CD4-positive, alpha-beta T cell treated with Interleukin-6 at 100 ng/mL for 8 hours (primary cell): Measurements from ENCODE around the gene MXRA8.
"Not testable (repeated sequence)": the region's sequence is repeated elsewhere in the genome, so short reads cannot be mapped to it uniquely, and the experiment has no call there.

Experiments
- DNase-seq: peaks from one replicate; pipeline ENCODE4 v3.0.0-alpha.2; 2020; ENCODE audit warnings: mixed read lengths, low spot score

MXRA8 gene

DNA sequence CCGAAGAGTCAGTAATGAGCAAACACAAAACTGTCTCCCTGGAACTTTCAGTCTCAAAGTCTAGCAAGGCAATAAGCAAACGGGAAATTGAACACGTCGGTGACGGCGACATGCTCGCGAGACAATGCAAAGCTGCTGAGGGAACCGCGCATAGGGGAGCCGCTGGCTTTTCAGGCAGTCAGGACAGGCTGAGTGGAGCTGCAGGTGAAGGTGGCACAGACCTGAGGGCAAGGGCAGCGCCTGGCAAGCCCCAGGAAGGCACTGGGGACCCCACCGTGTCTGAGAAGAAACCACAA is 38.8 kb downstream of the MXRA8 start:
- DNase-seq: no peak

GRCh38 chr1:1318777-1319645 is 39.3 kb downstream of the MXRA8 start:
- no peak for DNase-seq

- no peak for DNase-seq
These were observed 40.2 kb downstream of the MXRA8 start for GRCh38 chr1:1318131-1318652.

- DNase-seq: no peak
These were observed 40.9 kb downstream of the MXRA8 start for GRCh38 chr1:1317420-1317819.

- not testable (repeated sequence) for DNase-seq
These were observed 42.2 kb downstream of the MXRA8 start for GRCh38 chr1:1316199-1316598.

- no peak for DNase-seq
These were observed 42.9 kb downstream of the MXRA8 start for GRCh38 chr1:1315435-1315954.

- no peak for DNase-seq
These were observed 43.5 kb downstream of the MXRA8 start for GRCh38 chr1:1314678-1315335.

- no peak for DNase-seq
These were observed 44.1 kb downstream of the MXRA8 start for GRCh38 chr1:1314237-1314586.

- no peak for DNase-seq
These were observed 44.7 kb downstream of the MXRA8 start for GRCh38 chr1:1313500-1314236.

GRCh38 chr1:1312450-1313314 is 45.7 kb downstream of the MXRA8 start:
- DNase-seq: no peak

GRCh38 chr1:1311107-1312104 is 46.9 kb downstream of the MXRA8 start:
- DNase-seq: no peak

DNA sequence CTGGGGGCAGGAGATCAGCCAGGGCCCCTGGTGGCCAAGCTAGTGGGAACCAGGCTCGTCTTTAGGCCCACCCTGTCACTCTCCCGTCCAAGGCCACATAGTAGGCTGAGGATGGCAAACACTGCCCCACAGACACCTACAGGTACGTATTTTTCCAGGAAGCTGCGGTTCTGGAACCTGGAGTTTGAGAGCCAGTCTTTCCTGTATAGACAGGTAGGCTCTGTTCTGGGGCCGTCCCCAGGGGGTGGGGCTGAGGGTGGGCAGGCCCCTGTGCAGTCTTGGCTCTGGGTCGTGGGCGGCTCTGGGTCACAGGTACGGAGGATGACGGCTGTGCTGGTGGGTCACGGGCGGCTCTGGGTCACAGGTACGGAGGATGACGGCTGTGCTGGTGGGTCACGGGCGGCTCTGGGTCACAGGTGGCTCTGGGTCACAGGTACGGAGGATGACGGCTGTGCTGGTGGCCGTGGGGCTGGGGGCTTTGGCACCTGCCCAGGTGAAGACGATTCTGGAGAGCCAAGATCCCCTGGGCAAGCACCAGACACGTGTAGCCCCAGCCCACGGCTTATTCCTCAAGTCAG is 47.8 kb downstream of the MXRA8 start:
- DNase-seq: no peak

DNA sequence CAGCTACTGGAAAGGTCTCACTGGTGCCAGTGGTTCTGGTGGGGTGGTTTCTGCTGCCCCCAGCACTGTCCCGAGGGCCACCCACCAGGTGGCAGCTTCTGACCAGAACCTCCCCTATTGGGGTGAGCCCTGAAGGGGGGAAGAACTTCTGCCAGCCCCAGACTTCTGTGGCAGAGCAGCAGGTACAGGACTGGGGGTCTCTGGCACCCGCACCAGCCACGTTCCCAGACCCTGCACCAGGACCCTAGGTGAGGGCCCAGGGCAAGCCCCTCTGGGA is 48.3 kb downstream of the MXRA8 start:
- DNase-seq: no peak

- DNase-seq: no peak
These were observed 48.9 kb downstream of the MXRA8 start for GRCh38 chr1:1309251-1310108.

DNA sequence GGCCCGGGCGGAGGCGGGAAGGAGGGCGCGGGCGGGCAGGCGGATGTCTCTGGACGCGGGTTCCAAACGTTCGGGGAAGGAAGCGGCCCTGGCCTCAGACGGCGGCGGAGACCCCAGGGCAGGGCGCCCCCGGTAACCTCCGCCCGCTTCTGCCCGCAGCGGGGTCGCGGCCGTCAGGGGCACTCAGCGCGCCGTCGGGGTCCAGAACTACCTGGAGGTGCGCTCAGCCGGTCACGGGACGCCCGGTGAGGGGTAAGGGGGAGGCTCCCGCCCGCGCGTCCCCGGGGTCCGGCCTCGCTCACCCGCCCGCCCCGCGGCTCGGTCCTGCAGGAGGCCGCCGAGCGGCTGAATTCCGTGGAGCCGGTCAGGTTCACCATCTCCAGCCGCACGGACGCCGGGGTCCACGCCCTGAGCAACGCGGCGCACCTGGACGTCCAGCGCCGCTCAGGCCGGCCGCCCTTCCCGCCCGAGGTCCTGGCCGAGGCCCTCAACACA is 49.6 kb downstream of the MXRA8 start:
- no peak for DNase-seq

GRCh38 chr1:1307923-1308755 is 50.2 kb downstream of the MXRA8 start, which contains the start of the genes ACAP3 and PUSL1:
TSS of gene ACAP3 (minus strand) at chr1:1307930. CDS start at chr1:1307815, 115 bp downstream.
TSS of gene PUSL1 (plus strand) at chr1:1308597. CDS start at chr1:1308644, 47 bp downstream.
- DNase-seq: peak; percentile 88

- DNase-seq: no peak
These were observed 51.0 kb downstream of the MXRA8 start for GRCh38 chr1:1307261-1307922.
